ENCODE measurements around the gene ACAD10.
A peak's percentile ranks its signal among the peaks of the same experiment; 100 is the strongest.

ACAD10 gene

GRCh38 chr12:111745211-111745610 lies 59.4 kb downstream of the ACAD10 start:
- H3K36me3 ChIP-seq (ENCODE audit: control insufficient read depth in 2 of 2, insufficient read depth in 1 of 2, low read length in 2 of 2): peaks cover 8 to 48% of the 10 kb centered on the region in 2 experiments; a peak in 2 of 3 replicates
- CTCF ChIA-PET: no interaction called here
- peaks cover 6% of the 10 kb centered on the region for H3K4me1 ChIP-seq (ENCODE audit: control insufficient read depth, insufficient read depth, low read length)
- TF ChIP-seq ZNF677 (tag by site-specific recombination; IDR thresholded peaks at IDR 0.05) (no peak), ZNF560 (tag by site-specific recombination; IDR thresholded peaks at IDR 0.05; ENCODE audit: borderline replicate concordance) (no peak), ZNF792 (tag by site-specific recombination; IDR thresholded peaks at IDR 0.05) (no peak), RBAK (tag by site-specific recombination; IDR thresholded peaks at IDR 0.05) (no peak), ZNF239 (tag by site-specific recombination; IDR thresholded peaks at IDR 0.05) (no peak), ZFP3 (tag by site-specific recombination; IDR thresholded peaks at IDR 0.05; ENCODE audit: low read depth) (no peak), ZBTB21 (tag by site-specific recombination; IDR thresholded peaks at IDR 0.05) (no peak), YY2 (tag by site-specific recombination; IDR thresholded peaks at IDR 0.05) (no peak), ZSCAN16 (tag by site-specific recombination; IDR thresholded peaks at IDR 0.05) (no peak)
- TF ChIP-seq, protein P1, sequence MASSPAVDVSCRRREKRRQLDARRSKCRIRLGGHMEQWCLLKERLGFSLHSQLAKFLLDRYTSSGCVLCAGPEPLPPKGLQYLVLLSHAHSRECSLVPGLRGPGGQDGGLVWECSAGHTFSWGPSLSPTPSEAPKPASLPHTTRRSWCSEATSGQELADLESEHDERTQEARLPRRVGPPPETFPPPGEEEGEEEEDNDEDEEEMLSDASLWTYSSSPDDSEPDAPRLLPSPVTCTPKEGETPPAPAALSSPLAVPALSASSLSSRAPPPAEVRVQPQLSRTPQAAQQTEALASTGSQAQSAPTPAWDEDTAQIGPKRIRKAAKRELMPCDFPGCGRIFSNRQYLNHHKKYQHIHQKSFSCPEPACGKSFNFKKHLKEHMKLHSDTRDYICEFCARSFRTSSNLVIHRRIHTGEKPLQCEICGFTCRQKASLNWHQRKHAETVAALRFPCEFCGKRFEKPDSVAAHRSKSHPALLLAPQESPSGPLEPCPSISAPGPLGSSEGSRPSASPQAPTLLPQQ (tag by site-specific recombination; IDR thresholded peaks at IDR 0.05): no peak
- TF ChIP-seq, protein P2, sequence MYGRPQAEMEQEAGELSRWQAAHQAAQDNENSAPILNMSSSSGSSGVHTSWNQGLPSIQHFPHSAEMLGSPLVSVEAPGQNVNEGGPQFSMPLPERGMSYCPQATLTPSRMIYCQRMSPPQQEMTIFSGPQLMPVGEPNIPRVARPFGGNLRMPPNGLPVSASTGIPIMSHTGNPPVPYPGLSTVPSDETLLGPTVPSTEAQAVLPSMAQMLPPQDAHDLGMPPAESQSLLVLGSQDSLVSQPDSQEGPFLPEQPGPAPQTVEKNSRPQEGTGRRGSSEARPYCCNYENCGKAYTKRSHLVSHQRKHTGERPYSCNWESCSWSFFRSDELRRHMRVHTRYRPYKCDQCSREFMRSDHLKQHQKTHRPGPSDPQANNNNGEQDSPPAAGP (tag by site-specific recombination; IDR thresholded peaks at IDR 0.05): no peak
- TF ChIP-seq, protein P3, sequence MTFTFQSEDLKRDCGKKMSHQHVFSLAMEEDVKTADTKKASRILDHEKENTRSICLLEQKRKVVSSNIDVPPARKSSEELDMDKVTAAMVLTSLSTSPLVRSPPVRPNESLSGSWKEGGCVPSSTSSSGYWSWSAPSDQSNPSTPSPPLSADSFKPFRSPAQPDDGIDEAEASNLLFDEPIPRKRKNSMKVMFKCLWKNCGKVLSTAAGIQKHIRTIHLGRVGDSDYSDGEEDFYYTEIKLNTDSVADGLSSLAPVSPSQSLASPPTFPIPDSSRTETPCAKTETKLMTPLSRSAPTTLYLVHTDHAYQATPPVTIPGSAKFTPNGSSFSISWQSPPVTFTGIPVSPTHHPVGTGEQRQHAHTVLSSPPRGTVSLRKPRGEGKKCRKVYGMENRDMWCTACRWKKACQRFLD (tag by site-specific recombination; IDR thresholded peaks at IDR 0.05): no peak
- no peak overlapping the region for H3K27ac ChIP-seq (ENCODE audit: extremely low read depth, low read depth, low read length)
- H3K4me3 ChIP-seq (ENCODE audit: low read depth, low read length): no peak overlapping the region
- no peaks in the 10 kb centered on the region for H3K9me3 ChIP-seq (ENCODE audit: control insufficient read depth, insufficient read depth, low read depth, low read length)
- POLR2A ChIA-PET: no interaction called here

DNA sequence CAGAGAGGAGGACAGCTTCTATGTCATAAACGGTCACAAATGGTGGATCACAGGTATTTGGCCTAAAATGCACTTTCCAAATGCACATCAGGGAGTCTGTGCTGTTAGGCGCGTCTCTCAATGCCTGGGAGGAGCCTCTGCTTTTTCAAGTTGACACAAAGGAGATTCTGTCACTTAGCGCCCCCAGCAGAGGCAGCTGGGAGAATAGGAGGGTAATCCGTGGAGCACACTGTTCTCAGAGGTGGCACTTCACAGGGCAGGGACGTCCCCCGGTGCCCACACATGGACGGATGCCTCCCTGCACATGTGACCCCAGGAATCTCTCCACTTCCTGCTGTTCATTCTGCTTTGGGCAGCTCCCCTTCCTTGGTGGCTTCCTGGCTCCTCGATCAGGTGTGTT lies 61.5 kb downstream of the ACAD10 start:
- POLR2A ChIA-PET: no interaction called here
- CTCF ChIA-PET: interaction anchor here (0.6 to 1.8 kb wide), 3 partner anchors 54 to 348 kb away, joined by 3 to 9 read pairs (median 3); no protein-coding TSS in a partner anchor
- H3K27ac ChIP-seq (ENCODE audit: extremely low read depth, low read depth, low read length): no peak overlapping the region
- no peaks in the 10 kb centered on the region for H3K4me1 ChIP-seq (ENCODE audit: control insufficient read depth, insufficient read depth, low read length)
- no peak overlapping the region for H3K4me3 ChIP-seq (ENCODE audit: low read depth, low read length)
- H3K9me3 ChIP-seq (ENCODE audit: control insufficient read depth, insufficient read depth, low read depth, low read length): no peaks in the 10 kb centered on the region
- H3K36me3 ChIP-seq (ENCODE audit: control insufficient read depth in 2 of 2, insufficient read depth in 1 of 2, low read length in 2 of 2): peaks cover 12 to 48% of the 10 kb centered on the region in 2 experiments; a peak in 2 of 3 replicates
- TF ChIP-seq GLI2 (tag by site-specific recombination; IDR thresholded peaks at IDR 0.05; ENCODE audit: borderline replicate concordance, low read depth) (no peak), GLIS1 (tag by site-specific recombination; IDR thresholded peaks at IDR 0.05) (peak; percentile 42)

DNA sequence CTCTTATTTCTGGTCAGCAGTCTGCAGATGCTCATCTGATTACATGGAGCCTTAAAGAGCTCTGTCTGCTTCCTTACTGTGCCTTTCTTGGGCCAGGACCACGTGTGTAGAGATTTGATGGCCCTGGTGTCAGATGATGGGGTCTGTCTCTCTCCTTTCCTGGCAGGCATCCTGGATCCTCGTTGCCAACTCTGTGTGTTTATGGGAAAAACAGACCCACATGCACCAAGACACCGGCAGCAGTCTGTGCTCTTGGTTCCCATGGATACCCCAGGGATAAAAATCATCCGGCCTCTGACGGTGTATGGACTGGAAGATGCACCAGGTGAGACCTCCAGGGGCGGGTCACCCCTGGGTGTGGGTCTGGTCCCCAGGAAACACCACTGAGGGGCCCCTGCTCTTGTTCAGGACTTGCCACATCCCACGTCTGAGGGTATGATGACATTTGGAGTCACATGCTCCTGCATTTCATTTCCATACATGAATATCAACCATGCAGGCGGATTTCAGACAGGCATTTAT lies 62.4 kb downstream of the ACAD10 start:
- ChIA-PET CTCF (interaction anchor here (1.1 kb wide), 1 partner anchor 55 kb away, joined by 3 read pairs; no protein-coding TSS in a partner anchor), POLR2A (no interaction called here)
- H3K27ac ChIP-seq (ENCODE audit: extremely low read depth, low read depth, low read length): no peak overlapping the region
- H3K4me3 ChIP-seq (ENCODE audit: low read depth, low read length): no peak overlapping the region
- H3K36me3 ChIP-seq (ENCODE audit: control insufficient read depth in 2 of 2, insufficient read depth in 1 of 2, low read length in 2 of 2): peaks cover 12 to 48% of the 10 kb centered on the region in 2 experiments; a peak in 2 of 3 replicates
- H3K4me1 ChIP-seq (ENCODE audit: control insufficient read depth, insufficient read depth, low read length): no peaks in the 10 kb centered on the region
- no peaks in the 10 kb centered on the region for H3K9me3 ChIP-seq (ENCODE audit: control insufficient read depth, insufficient read depth, low read depth, low read length)
- no peak for TF ChIP-seq ZNF140 (tag by site-specific recombination; IDR thresholded peaks at IDR 0.05)
- TF ChIP-seq ZNF157 (tag by site-specific recombination; IDR thresholded peaks at IDR 0.05): no peak
- no peak for TF ChIP-seq ZBTB48 (tag by site-specific recombination; IDR thresholded peaks at IDR 0.05)
- no peak for TF ChIP-seq ZNF624 (tag by site-specific recombination; IDR thresholded peaks at IDR 0.05)
- no peak for TF ChIP-seq ZNF26 (tag by site-specific recombination; IDR thresholded peaks at IDR 0.05)
- TF ChIP-seq ZXDB (tag by site-specific recombination; IDR thresholded peaks at IDR 0.05): no peak
- no peak for TF ChIP-seq ZNF23 (tag by site-specific recombination; IDR thresholded peaks at IDR 0.05; ENCODE audit: borderline replicate concordance)
- no peak for TF ChIP-seq ZFP3 (tag by site-specific recombination; IDR thresholded peaks at IDR 0.05; ENCODE audit: low read depth)
- TF ChIP-seq ZNF24 (tag by site-specific recombination; IDR thresholded peaks at IDR 0.05): no peak
- TF ChIP-seq ZNF513 (tag by site-specific recombination; IDR thresholded peaks at IDR 0.05): no peak
- no peak for TF ChIP-seq ZNF16 (tag by site-specific recombination; IDR thresholded peaks at IDR 0.05; ENCODE audit: low read depth)

Measured in HEK293 (cell line).